GM19372 (cell line): Measurements from ENCODE around the gene KLK4.
"Not testable (repeated sequence)": the region's sequence is repeated elsewhere in the genome, so short reads cannot be mapped to it uniquely, and the experiment has no call there.

Experiments used
- ATAC-seq: cut with Tn5 transposase; IDR thresholded peaks from one replicate; pipeline ENCODE4 v1.9.1; 2021; ENCODE audit warnings: mild to moderate bottlenecking, low read depth, moderate library complexity; ENCODE audit not compliant: unreplicated experiment

The KLK4 gene

DNA sequence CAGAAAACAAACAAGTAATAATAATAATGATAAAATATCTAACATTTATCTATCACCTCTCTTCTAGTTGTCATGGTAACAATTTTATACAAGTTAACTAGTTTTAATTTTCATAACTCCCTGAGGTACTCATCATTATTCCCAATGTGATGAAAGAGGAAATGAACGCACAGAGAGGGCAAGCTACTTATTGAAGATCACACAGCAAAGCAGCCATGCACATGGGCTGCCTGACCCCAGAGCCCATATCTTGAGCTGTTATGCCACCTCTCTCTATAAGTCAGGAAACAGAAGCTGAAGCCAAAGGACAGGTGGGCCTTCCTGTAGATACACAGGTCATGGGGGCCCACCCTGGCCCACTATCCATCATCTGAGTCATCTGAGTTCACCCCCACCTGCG lies 4.9 kb upstream of the KLK4 start:
- ATAC-seq: no peak

- ATAC-seq: no peak
Measured at GRCh38 chr19:50912727-50913716, 1.8 kb upstream of the KLK4 start.

- no peak for ATAC-seq
Measured at GRCh38 chr19:50912102-50912599, 956 bp upstream of the KLK4 start.

- ATAC-seq: no peak
Measured at GRCh38 chr19:50910722-50911121, 473 bp downstream of the KLK4 start.

DNA sequence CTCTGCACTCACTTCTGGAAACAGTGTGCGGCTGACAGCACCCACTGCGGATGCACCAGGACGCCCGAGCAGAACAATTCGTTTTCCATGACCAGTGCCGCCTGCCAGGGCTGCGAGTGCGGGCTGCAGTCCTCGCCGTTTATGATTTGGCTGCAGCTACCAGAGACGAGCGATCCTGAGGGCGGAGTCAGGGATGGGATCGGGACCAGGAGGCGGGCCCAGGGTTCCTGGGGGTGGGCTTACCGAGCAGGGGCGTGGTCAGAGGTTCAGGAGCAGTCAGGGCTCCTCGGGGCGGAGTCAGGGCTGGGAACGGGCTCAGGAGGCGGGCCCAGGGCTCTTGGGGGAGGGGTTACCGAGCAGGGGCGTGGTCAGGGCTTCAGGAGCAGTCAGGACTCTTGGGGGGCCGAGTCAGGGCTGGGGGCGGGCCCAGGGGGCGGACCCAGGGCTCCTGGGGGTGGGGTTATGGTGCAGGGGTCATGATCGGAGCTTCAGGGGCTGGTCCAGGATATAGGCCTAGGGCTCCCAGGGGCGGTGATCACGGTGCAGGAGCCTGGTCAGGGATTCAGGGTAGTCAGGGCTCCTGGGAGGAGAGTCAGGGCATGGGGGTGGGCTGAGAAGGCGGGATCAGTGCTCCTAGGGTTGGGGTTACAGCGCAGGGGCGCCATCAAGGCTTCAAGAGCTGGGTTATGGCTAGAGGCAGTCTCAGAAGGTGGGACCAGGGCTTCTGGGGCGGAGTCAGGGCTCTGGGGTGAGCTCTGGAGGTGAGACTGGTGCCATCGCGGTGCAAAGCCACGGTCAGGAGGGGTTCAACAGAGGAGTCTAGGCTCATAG lies 1.7 kb downstream of the KLK4 start:
- ATAC-seq: peak; percentile 57

- no peak for ATAC-seq
Measured at GRCh38 chr19:50908336-50908735, 2.9 kb downstream of the KLK4 start.

DNA sequence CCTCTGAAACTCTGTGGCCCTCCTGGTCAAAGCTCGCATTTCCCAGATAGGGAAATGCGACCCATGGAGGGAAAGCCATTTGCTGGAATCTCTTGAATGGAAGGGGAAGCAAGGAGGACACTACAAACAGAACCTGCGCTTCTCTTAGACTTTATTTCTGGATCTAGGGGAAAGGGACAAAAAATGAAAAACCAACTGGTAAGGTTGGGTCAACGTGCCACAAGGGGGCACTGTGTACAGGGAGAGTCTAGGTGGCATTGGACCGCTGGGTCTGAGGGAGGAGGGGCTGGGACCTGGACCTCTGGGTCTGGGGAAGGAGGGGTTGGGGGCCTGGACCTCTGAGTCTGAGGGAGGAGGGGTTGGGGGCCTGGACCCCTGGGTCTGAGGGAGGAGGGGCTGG lies 5.0 kb downstream of the KLK4 start:
- no peak for ATAC-seq

- ATAC-seq: no peak
Measured at GRCh38 chr19:50902640-50903039, 8.6 kb downstream of the KLK4 start.

DNA sequence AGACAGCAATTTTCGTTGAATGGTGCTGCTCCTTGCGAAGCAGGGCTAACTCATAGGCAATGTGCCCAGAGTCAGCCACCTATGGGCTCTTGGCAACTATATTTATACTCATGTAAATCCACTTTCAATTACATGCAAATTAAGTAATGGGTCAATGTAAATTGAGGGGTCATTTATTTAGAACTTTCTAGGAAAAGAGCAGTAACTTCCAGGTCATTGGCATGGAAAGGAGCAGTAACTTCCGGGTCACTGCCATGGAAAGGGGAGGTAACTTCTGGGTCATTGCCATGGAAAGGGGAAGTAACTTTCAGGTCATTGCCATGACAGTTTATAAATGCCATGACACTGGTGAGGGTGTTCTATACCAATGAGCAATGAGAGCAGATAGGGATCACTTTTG lies 11.6 kb downstream of the KLK4 start:
- no peak for ATAC-seq

- no peak for ATAC-seq
Measured at GRCh38 chr19:50898018-50898417, 13.2 kb downstream of the KLK4 start.

- no peak for ATAC-seq
Measured at GRCh38 chr19:50897612-50898011, 13.6 kb downstream of the KLK4 start.

GRCh38 chr19:50897191-50897607 lies 14.0 kb downstream of the KLK4 start:
- ATAC-seq: peak; percentile 23

- peak; percentile 92 for ATAC-seq
Measured at GRCh38 chr19:50896591-50897190, 14.5 kb downstream of the KLK4 start.

GRCh38 chr19:50896089-50896590 lies 15.1 kb downstream of the KLK4 start:
- not testable (repeated sequence) for ATAC-seq

GRCh38 chr19:50894478-50895356 lies 16.5 kb downstream of the KLK4 start:
- no peak for ATAC-seq

DNA sequence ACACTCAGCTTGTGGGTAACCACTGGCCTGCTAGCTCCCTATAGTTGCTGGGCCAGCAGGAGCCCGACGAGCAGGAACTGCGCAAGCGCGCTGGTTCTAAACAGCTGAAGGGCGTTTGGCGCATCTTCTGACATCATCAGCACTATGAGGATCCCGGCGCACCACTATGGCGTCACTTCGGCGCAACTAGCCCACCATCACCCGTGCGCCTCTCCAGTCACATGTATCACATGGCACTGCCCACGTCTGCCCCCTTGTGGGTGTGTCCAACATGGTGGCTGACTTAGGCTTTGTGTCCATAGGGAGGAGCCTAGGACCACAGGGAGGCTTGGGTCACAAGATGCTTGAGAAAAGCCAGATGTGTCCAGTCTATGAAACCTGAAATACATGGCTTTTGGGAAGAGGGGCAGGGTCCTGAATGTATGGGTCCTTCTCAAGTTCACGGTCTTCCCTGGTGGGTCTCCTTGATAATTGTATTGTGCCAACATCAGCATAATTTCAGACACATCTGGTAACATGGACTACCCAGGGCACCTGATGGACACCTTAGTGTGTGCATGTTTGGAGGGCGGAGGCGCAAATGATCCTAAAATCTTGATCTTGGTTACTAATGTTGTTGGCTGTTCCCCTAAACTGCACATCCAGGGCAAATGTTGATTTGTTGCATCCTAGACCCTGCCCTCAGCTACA lies 18.0 kb downstream of the KLK4 start:
- ATAC-seq: no peak

GRCh38 chr19:50891253-50891625 lies 20.0 kb downstream of the KLK4 start:
- ATAC-seq: no peak

GRCh38 chr19:50890422-50891252 lies 20.6 kb downstream of the KLK4 start:
- ATAC-seq: no peak
